NCI-H748 treated with DMSO at 0.1 percent for 48 hours (cell line): ENCODE data around the gene LAPTM5.
A peak's percentile ranks its signal among the peaks of the same experiment; 100 is the strongest.
"Not testable (repeated sequence)": the region's sequence is repeated elsewhere in the genome, so short reads cannot be mapped to it uniquely, and the experiment has no call there.

ENCODE experiments used
- DNase-seq: peaks from one replicate; lab custom pipeline; 2025; lab: John Stamatoyannopoulos, UW

LAPTM5 gene

GRCh38 chr1:30757352-30758120 lies at the start of gene LAPTM5:
LAPTM5 (minus strand) TSS chr1:30757774; CDS start chr1:30757745, 29 bp downstream.
- no peak for DNase-seq

- no peak for DNase-seq
Observed at GRCh38 chr1:30806381-30807317, 49.1 kb upstream of the LAPTM5 start.

- DNase-seq = no peak
Observed at GRCh38 chr1:30805304-30806003, 47.9 kb upstream of the LAPTM5 start.

GRCh38 chr1:30804822-30805221 lies 47.2 kb upstream of the LAPTM5 start:
- DNase-seq = no peak

GRCh38 chr1:30804352-30804751 lies 46.8 kb upstream of the LAPTM5 start:
- DNase-seq = no peak

GRCh38 chr1:30803562-30803961 lies 46.0 kb upstream of the LAPTM5 start:
- DNase-seq = no peak

- peak; percentile 56 for DNase-seq
Observed at GRCh38 chr1:30801771-30802198, 44.2 kb upstream of the LAPTM5 start.

- no peak for DNase-seq
Observed at GRCh38 chr1:30799233-30799511, 41.6 kb upstream of the LAPTM5 start.

- no peak for DNase-seq
Observed at GRCh38 chr1:30798389-30799232, 41.0 kb upstream of the LAPTM5 start.

- DNase-seq = no peak
Observed at GRCh38 chr1:30795026-30795425, 37.5 kb upstream of the LAPTM5 start.

GRCh38 chr1:30794260-30794659 lies 36.7 kb upstream of the LAPTM5 start:
- DNase-seq = no peak

GRCh38 chr1:30793209-30793608 lies 35.6 kb upstream of the LAPTM5 start:
- no peak for DNase-seq

GRCh38 chr1:30791868-30792267 lies 34.3 kb upstream of the LAPTM5 start:
- DNase-seq = no peak

- DNase-seq = no peak
Observed at GRCh38 chr1:30790850-30791778, 33.5 kb upstream of the LAPTM5 start.

- not testable (repeated sequence) for DNase-seq
Observed at GRCh38 chr1:30790256-30790525, 32.6 kb upstream of the LAPTM5 start.

- DNase-seq = no peak
Observed at GRCh38 chr1:30789388-30790255, 32.0 kb upstream of the LAPTM5 start.

- DNase-seq = no peak
Observed at GRCh38 chr1:30788580-30789387, 31.2 kb upstream of the LAPTM5 start.

GRCh38 chr1:30787856-30788495 lies 30.4 kb upstream of the LAPTM5 start:
- DNase-seq = no peak
